Retinal pigment epithelial cell (primary cell): ENCODE results near the gene SLC35F4.

Experiments
- DNase-seq: peaks from one replicate; pipeline ENCODE4 v3.0.0-alpha.2; 2010; ENCODE audit warnings: low read depth
- H3K4me3 ChIP-seq: 2 replicates; pipeline ENCODE4 v1.5.1; 2011; ENCODE audit warnings: mild to moderate bottlenecking, low read length, control low read depth, moderate library complexity
- CTCF ChIP-seq: conservative IDR thresholded peaks from 2 replicates; pipeline ENCODE4 v1.5.1; 2011; ENCODE audit warnings: low read depth, low read length, control low read depth, inconsistent platforms

The SLC35F4 gene

GRCh38 chr14:57641776-57642175 lies 224.1 kb downstream of the SLC35F4 start:
- H3K4me3 ChIP-seq, result no peak overlapping the region
- no peak for DNase-seq
- TF ChIP-seq CTCF, result no peak

- TF ChIP-seq CTCF, result no peak
- H3K4me3 ChIP-seq, result no peak overlapping the region
- DNase-seq, result no peak
Measured at GRCh38 chr14:57640036-57640435, 225.9 kb downstream of the SLC35F4 start.

GRCh38 chr14:57637901-57638300 lies 228.0 kb downstream of the SLC35F4 start:
- no peak overlapping the region for H3K4me3 ChIP-seq
- DNase-seq, result no peak
- TF ChIP-seq CTCF, result no peak

- no peak for TF ChIP-seq CTCF
- H3K4me3 ChIP-seq, result no peak overlapping the region
- no peak for DNase-seq
Measured at GRCh38 chr14:57634335-57634734, 231.6 kb downstream of the SLC35F4 start.

GRCh38 chr14:57632649-57633048 lies 233.2 kb downstream of the SLC35F4 start:
- TF ChIP-seq CTCF, result no peak
- H3K4me3 ChIP-seq, result no peak overlapping the region
- no peak for DNase-seq

GRCh38 chr14:57617510-57617909 lies 248.4 kb downstream of the SLC35F4 start:
- DNase-seq, result peak; percentile 40
- H3K4me3 ChIP-seq, result no peak overlapping the region
- TF ChIP-seq CTCF, result no peak

- H3K4me3 ChIP-seq, result no peak overlapping the region
- TF ChIP-seq CTCF, result no peak
- DNase-seq, result no peak
Measured at GRCh38 chr14:57612946-57613345, 252.9 kb downstream of the SLC35F4 start.
